K562 (cell line): Measurements from ENCODE around the gene FHIT. TPM values are rescaled to one million over a fixed set of nuclear protein-coding genes. Genes with fewer than 3 reads are reported as not detected.
A peak's percentile ranks its signal among the peaks of the same experiment; 100 is the strongest.

Experiments
- BDP1 ChIP-seq: IDR thresholded peaks from 3 replicates; pipeline ENCODE4 v1.6.1; 2011; ENCODE audit not compliant: insufficient read length, insufficient read depth
- E2F4 ChIP-seq: sonication (generic); formaldehyde crosslinking; IDR thresholded peaks from 2 replicates; pipeline ENCODE4 v1.8.0; 2022; ENCODE audit warnings: mild to moderate bottlenecking, low read depth, missing genetic modification reagents
- ETV5 ChIP-seq: sonication (generic); formaldehyde crosslinking; IDR thresholded peaks from 2 replicates; pipeline ENCODE4 v1.4.0; 2020; ENCODE audit warnings: low read depth, mild to moderate bottlenecking, missing genetic modification reagents
- NRF1 ChIP-seq, 2 experiments: fragments of 450-650 bp; IDR thresholded peaks in 1 of 2; conservative IDR thresholded peaks in 1 of 2; 2 replicates each; pipeline ENCODE4 v1.6.1; 2014; ENCODE audit warnings: mild to moderate bottlenecking in 2 of 2
- POLR2AphosphoS5 ChIP-seq: IDR thresholded peaks from 2 replicates; pipeline ENCODE4 v1.6.1; 2011; ENCODE audit warnings: mild to moderate bottlenecking, low read depth, low read length, moderate library complexity; ENCODE audit not compliant: control insufficient read depth, insufficient read depth
- PRMT5 ChIP-seq: sonication (generic); formaldehyde crosslinking; IDR thresholded peaks from 2 replicates; pipeline ENCODE4 v1.5.0; 2020; ENCODE audit warnings: missing genetic modification reagents
- polyA plus RNA-seq, 8 experiments: library from polyadenylated mRNA; depleted of rRNA in 4 of 8; stranded (reverse) in 5 of 8; unstranded in 3 of 8; fragments of >200 nt; fragmentation: Nextera tagmentation in 2 of 8; fragmentation: Illumina TruSeq in 1 of 8; extraction: Ambion mirVana in 2 of 8; extraction: Trizol in 1 of 8; gene quantifications; 2 replicates each; pipeline versions ENCODE4 v1.2.1 to v1.2.3, GENCODE V29; 2011 to 2014; ENCODE audit warnings: inconsistent platforms in 1 of 8, missing spikeins in 1 of 8
- total RNA-seq, 7 experiments: library from RNA; depleted of rRNA in 6 of 7; stranded (reverse); fragments of >200 nt in 6 of 7; fragmentation: Illumina TruSeq in 2 of 7; extraction: Trizol in 2 of 7; gene quantifications; 2 replicates each; pipeline versions ENCODE4 v1.2.1 to v1.2.3, GENCODE V29; 2011 to 2021; ENCODE audit warnings: low replicate concordance in 1 of 7
- TF ChIP-seq, protein P1 (sequence below): sonication (generic); formaldehyde crosslinking; IDR thresholded peaks from 2 replicates; pipeline ENCODE4 v1.8.0; 2023; ENCODE audit warnings: missing genetic modification reagents, mild to moderate bottlenecking, borderline replicate concordance
- TF ChIP-seq, protein P2 (sequence below): sonication (generic); formaldehyde crosslinking; IDR thresholded peaks from 2 replicates; pipeline ENCODE4 v1.8.0; 2023; ENCODE audit warnings: mild to moderate bottlenecking, missing genetic modification reagents
- TF ChIP-seq, protein P3 (sequence below): fragments of 450-650 bp; formaldehyde crosslinking; IDR thresholded peaks from 2 replicates; pipeline ENCODE4 v1.4.0; 2022; ENCODE audit warnings: missing genetic modification characterization
- TF ChIP-seq, protein P4 (sequence below): sonication (generic); formaldehyde crosslinking; IDR thresholded peaks from 2 replicates; pipeline ENCODE4 v1.8.0; 2022; ENCODE audit warnings: mild to moderate bottlenecking, missing genetic modification reagents

The FHIT gene
- total and polyA plus RNA-seq, 9 of the 15 experiments (the other 6 are each of a cell fraction or from before 2014, with no cell fraction given) = 1.7 to 9.1 (median 4.3) TPM

DNA sequence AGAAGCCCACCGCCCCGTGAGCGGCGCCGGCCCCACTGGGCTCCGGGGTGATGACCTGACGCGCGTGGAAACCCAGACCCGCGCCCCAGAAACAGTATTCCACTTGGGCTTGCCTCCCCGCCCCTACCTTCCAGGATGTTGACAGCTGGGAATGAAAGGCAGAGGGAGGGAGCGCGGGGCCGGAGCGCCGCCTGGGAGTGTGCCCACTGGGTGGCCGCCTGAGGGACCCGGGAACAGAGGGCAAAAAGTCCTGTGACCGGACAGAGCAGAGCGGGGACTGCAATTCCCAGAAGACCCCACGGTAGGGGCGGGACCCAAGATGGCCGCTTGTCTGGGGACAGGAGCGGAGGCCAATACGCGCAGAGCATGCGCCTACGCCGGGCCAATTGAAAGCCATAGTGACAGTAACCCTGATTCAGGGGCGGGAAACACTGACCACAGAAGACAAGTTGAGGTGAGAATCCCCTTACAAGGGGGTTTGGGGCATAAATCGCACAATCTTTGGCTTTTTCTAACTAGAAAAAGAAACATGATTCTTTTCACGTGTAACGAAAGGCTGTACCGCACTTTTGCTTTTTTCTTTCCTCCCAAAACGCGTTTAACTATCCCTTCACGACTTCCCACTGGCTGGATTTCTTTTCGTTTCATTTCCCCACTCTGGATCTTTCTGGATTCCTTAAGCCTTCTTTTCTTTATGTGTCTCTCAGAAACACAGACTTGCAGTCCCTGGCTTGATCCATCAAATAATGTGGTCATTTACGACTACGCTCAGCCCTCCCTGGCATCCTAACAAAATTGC, at the start of gene FHIT (continued):
- TF ChIP-seq, protein P1, sequence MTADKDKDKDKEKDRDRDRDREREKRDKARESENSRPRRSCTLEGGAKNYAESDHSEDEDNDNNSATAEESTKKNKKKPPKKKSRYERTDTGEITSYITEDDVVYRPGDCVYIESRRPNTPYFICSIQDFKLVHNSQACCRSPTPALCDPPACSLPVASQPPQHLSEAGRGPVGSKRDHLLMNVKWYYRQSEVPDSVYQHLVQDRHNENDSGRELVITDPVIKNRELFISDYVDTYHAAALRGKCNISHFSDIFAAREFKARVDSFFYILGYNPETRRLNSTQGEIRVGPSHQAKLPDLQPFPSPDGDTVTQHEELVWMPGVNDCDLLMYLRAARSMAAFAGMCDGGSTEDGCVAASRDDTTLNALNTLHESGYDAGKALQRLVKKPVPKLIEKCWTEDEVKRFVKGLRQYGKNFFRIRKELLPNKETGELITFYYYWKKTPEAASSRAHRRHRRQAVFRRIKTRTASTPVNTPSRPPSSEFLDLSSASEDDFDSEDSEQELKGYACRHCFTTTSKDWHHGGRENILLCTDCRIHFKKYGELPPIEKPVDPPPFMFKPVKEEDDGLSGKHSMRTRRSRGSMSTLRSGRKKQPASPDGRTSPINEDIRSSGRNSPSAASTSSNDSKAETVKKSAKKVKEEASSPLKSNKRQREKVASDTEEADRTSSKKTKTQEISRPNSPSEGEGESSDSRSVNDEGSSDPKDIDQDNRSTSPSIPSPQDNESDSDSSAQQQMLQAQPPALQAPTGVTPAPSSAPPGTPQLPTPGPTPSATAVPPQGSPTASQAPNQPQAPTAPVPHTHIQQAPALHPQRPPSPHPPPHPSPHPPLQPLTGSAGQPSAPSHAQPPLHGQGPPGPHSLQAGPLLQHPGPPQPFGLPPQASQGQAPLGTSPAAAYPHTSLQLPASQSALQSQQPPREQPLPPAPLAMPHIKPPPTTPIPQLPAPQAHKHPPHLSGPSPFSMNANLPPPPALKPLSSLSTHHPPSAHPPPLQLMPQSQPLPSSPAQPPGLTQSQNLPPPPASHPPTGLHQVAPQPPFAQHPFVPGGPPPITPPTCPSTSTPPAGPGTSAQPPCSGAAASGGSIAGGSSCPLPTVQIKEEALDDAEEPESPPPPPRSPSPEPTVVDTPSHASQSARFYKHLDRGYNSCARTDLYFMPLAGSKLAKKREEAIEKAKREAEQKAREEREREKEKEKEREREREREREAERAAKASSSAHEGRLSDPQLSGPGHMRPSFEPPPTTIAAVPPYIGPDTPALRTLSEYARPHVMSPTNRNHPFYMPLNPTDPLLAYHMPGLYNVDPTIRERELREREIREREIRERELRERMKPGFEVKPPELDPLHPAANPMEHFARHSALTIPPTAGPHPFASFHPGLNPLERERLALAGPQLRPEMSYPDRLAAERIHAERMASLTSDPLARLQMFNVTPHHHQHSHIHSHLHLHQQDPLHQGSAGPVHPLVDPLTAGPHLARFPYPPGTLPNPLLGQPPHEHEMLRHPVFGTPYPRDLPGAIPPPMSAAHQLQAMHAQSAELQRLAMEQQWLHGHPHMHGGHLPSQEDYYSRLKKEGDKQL = no peak
- TF ChIP-seq ETV5 (no peak), POLR2AphosphoS5 (peak; percentile 62), BDP1 (no peak), PRMT5 (no peak), E2F4 (0 out of 2 replicates have a peak, but pooled peaks have one; percentile 60), NRF1 (conservative IDR thresholded peaks at IDR 0.05 in 1 of 2, IDR thresholded peaks at IDR 0.05 in 1 of 2) (peak; percentile 76 to 79)
- TF ChIP-seq, protein P2, sequence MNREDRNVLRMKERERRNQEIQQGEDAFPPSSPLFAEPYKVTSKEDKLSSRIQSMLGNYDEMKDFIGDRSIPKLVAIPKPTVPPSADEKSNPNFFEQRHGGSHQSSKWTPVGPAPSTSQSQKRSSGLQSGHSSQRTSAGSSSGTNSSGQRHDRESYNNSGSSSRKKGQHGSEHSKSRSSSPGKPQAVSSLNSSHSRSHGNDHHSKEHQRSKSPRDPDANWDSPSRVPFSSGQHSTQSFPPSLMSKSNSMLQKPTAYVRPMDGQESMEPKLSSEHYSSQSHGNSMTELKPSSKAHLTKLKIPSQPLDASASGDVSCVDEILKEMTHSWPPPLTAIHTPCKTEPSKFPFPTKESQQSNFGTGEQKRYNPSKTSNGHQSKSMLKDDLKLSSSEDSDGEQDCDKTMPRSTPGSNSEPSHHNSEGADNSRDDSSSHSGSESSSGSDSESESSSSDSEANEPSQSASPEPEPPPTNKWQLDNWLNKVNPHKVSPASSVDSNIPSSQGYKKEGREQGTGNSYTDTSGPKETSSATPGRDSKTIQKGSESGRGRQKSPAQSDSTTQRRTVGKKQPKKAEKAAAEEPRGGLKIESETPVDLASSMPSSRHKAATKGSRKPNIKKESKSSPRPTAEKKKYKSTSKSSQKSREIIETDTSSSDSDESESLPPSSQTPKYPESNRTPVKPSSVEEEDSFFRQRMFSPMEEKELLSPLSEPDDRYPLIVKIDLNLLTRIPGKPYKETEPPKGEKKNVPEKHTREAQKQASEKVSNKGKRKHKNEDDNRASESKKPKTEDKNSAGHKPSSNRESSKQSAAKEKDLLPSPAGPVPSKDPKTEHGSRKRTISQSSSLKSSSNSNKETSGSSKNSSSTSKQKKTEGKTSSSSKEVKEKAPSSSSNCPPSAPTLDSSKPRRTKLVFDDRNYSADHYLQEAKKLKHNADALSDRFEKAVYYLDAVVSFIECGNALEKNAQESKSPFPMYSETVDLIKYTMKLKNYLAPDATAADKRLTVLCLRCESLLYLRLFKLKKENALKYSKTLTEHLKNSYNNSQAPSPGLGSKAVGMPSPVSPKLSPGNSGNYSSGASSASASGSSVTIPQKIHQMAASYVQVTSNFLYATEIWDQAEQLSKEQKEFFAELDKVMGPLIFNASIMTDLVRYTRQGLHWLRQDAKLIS (CRISPR knock-in tag) = no peak
- TF ChIP-seq, protein P3, sequence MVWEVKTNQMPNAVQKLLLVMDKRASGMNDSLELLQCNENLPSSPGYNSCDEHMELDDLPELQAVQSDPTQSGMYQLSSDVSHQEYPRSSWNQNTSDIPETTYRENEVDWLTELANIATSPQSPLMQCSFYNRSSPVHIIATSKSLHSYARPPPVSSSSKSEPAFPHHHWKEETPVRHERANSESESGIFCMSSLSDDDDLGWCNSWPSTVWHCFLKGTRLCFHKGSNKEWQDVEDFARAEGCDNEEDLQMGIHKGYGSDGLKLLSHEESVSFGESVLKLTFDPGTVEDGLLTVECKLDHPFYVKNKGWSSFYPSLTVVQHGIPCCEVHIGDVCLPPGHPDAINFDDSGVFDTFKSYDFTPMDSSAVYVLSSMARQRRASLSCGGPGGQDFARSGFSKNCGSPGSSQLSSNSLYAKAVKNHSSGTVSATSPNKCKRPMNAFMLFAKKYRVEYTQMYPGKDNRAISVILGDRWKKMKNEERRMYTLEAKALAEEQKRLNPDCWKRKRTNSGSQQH = no peak
- TF ChIP-seq, protein P4, sequence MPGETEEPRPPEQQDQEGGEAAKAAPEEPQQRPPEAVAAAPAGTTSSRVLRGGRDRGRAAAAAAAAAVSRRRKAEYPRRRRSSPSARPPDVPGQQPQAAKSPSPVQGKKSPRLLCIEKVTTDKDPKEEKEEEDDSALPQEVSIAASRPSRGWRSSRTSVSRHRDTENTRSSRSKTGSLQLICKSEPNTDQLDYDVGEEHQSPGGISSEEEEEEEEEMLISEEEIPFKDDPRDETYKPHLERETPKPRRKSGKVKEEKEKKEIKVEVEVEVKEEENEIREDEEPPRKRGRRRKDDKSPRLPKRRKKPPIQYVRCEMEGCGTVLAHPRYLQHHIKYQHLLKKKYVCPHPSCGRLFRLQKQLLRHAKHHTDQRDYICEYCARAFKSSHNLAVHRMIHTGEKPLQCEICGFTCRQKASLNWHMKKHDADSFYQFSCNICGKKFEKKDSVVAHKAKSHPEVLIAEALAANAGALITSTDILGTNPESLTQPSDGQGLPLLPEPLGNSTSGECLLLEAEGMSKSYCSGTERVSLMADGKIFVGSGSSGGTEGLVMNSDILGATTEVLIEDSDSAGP (CRISPR knock-in tag) = no peak
